Mesenteric fat pad (tissue), 1 donor: ENCODE results near the gene RRP1B. TPM values are rescaled to one million over a fixed set of nuclear protein-coding genes. Genes with fewer than 3 reads are reported as not detected.

Experiments
- DNase-seq: peaks from one replicate; pipeline ENCODE4 v3.0.0-alpha.2; 2020; ENCODE audit warnings: low spot score
- total RNA-seq: library from RNA; stranded (reverse); fragmentation: NEBNext Ultra II Directional; extraction: Animal tissue kit (Norgen Biotek cat#: 25700); gene quantifications from one replicate; pipeline ENCODE4 v1.2.1, GENCODE V29; 2021
- donor health status: DM: yes; HTN: yes; CAD: no.

Gene RRP1B
- total RNA-seq, 1 donor from 2014 or later = 24.3 TPM

DNA sequence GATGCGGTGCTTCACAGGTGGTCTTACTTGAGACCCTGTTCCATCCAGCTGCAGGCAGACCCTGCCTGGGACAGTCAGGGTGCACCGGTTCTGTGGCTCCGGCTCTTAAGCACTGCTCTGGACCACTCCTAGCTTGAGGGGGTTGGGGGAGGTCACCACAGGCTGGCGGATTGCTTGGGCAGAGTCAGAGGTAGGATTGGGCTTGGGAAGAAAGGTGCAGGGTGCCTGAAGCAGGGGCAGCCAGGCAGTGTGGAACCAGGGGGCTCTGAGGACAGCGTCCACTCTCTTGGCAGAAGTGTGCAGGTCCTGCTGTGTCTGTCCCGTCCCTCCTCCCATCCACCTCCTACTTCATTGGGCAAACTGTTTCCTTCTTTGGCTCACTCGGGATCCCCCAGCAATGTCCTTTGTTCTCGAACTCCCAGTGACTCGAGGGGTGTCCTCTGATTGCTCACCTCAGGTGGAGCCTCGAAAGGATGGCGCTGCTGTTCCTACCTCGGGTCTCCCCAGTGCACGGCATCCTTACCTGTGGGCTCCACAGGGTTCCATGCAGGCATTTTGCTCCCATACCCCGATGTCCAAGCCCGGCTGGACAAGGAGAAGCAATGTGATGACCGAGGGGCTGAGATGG lies 61.3 kb downstream of the RRP1B start:
- no peak for DNase-seq

DNA sequence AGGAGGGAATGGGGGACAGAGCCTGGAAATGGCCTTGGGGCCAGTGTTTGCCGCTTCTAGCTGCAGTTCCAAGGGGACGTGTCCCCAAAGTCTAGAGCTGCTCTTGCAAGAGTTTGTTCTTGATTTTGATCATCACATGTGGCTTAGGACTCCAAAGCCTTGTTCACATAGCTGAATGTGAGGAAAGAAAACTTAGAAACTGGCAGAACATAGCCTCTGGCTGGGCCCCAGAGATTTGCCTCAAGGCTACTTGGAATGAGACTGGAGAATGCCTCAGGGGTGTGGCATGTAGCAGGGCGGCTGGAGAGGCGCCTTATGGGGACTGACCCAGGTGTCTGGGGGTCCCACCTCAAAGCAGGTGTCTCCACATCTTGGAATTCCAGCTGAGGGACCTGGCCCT lies 61.8 kb downstream of the RRP1B start:
- DNase-seq = no peak

DNA sequence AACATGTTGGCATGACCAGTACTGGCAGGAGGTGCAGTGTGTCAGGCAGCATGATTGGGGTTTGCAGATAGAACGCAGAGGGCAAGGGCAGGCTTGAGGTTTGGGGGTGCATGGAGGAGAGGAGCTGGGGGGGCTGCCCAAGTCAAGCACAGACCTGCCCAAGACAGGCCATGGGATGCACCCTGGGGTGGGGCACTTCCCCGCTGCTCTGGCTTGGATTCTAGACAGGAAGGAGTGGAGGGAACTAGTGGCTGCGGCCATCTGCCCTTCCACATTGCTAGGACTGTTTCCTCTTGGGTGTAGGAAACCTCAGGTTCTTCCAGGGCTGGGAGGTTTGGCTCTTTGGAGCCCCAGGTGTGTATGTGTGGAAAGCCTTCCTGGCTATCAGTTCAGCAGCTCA lies 62.6 kb downstream of the RRP1B start:
- no peak for DNase-seq

DNA sequence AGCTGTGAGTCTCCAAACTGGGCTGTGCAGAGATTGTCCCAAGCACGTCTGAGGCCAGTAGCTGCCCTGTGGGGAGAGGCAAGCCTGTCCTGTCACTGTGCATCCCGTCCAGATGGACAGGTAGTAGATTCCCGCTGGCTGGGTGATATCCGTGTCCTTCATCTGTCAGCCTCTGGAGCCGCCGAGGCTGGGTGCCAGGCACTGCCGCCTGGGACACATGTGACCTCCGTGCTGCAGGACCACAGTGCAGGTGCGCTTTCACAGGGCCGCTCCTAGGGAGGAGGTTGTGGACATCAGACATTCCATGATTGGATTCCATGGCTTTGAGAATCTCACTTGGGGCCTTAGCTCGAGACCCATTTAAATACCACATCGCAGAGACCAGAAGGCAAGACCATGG lies 64.3 kb downstream of the RRP1B start:
- no peak for DNase-seq

DNA sequence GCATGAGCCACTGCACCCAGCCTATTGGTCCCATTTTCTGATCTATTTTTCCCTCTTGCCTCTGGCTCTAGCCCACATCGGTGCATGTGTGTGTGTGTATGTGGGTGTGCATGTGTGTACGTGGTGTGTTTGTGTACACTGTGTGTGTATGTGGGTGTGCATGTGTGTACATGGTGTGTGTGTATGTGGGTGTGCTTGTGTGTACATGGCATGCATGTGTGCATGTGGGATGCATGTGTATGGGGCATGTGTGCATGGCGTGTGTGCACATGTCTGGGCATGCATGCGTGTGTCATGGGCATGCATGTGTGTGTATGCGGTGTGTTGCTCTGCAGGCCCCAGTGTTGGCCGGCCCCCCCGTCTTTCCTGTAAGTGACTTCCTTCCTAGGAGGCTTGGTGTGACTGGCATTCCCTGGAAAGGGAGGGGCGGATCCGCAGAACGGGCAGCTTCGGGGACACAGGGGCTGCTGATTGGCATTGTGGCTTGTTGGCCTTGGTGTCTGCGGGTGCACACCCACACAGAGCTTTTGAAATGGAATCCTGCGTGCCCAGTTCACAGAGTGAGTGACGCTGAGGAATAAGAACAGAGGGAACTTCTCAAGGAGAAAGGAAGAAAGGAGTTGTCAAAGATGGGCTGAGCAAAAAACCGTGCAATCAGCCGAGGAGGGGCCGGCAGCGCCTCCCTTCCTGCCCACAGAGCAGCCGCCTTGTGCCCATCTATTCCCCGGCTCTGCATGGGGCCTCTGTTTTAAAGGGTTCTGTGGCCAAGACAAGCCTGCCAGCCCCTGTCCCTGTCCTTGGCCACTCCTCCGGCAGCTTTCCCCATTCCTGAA lies 67.5 kb downstream of the RRP1B start:
- DNase-seq = no peak

DNA sequence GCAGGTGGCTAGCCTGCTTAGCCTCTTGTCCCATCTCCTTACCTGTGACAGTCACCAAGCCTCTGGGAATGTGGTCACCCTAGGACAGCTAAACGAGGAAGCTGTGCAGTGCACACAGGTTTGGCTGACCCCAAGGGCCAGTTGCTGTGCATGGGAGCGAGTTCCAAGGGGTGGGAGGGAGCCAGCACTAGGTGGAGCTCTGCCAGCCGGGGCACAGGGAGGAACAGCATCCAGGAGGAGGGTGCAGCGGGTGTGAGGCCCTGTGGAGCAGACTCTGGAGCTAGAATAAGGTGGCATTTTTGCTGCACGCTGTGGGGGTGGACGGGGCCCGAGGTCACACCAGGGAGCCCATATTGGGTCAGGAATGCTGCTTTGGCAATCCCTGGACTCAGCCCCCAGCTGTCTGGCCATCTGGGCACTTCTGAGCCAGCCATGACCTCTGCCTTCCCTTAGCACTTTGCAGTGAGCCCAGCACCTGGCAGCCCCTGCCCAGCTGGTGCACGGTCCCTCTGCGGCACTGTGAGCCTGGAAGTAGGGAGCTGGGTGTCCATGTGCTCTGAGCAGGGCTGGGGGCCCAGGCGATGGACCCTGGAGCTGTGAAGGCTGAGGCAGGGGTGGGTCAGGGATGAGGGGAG lies 68.3 kb downstream of the RRP1B start:
- DNase-seq = no peak

DNA sequence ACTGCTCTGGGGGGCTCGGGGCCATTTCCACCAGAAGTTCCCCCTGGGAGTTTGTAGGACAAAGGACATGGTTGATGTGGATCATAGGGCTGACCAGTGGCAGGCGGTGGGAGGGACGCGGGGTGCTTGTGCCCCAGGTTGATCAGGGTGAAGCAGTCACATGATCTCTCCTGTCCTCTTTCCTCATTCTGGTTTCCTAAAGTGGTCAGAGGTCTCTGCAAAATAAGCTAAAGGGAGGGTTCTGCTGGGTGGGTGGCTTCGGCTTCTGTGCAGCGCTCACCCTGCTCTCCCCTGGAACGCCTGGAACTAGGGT lies 68.8 kb downstream of the RRP1B start:
- DNase-seq = no peak

DNA sequence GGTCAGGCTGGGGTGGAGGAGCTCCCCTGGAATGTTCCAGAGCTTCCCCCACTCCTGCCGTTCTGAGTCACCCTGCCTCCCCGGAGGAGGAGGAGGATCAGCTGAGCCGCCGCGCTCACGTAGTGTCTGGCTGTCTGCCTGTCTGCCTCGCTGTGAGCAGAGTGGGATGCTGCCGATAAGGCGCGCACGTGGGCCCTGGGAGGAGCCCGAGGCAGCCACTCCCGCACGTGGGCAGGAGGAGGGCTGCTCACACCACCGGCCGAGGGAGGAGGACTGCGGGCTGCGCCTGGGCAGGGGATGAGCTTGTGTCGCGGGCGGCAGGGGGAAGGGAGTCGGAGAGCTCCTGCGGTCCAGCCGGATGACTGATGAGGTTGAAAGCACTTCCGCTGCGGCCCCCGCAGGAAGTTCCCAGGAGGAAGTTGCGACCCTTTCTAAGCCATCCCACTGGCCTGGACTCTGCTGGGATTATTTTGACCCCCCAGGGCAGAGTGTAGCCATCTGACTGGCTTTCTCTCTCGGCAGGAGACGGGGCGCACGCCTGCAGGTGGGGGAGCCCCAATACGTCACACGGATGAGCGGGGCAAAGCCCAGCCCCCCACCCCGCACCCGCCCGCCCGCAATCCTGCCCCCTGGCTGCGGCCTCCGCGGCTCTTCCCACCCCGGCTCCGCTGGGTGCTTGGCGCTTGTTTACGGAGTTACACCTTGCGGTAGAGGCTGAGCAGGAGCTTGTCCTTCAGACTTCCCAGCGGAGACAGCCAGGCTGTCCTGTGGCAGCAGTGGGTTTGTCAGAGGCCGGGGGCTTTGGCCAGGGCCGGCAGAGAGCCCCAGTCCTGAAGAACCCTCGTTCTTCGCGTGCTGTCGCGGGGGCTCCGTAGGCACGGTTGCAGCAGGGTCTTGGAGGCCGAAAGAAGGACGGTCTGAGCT lies 69.4 kb downstream of the RRP1B start:
- peak; percentile 96 for DNase-seq

DNA sequence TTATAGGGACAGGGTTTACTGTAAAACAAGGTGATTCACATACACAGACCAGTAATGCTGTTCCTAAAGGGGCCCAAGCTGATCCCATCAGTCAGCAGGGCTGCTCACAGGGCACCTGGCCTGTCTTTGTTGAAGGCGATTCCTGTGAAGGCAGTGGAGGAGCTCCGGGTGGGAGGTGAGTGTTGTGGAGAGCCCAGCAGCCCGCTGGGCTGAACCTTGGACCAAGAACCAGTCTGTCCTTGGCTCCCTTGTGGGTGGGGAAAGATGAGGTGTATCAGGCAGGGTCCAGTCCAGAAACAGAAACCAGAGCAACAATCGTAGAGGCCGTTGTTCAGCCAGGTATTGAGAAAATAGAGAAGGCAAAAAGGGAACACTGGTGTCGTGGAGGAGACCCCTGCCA lies 72.1 kb downstream of the RRP1B start:
- DNase-seq = no peak

DNA sequence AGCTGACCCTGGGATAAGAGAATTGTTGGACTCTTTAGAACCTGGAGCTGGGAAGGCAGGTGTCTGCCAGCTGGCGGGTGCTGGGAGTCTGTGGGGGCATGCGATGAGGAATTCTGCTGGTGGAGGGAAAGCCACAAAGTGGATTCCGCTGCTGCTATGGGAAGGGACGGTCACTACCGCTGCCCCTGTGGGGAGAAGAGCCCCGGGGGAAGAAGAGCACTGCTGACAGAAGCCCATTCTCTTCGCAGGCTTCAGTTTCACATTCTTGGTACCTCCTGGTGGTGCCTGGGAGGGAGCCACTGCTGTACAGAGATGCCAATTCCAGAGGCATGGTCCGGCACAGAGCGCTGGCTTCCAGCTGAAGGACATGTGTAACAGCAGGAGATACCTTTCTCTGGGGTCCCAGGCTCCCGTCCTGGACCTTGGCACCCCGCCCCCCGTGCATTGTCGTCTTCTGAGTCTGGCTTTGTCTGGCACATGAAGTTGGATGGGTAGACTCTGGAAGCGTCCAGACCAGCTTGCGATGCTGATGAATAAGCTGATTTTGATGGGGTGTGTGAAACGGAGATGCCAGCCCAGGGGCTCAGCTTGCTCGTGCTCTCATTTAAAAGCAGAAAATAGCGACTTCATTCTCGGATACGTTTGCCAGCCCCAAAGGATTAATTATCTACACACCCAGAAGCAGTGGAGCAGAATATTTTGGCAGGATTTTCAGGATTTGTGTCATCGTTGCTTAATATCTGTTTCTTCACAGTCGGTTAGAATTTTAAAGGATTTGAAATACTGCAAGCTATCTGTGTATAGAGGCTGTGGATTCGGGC lies 72.7 kb downstream of the RRP1B start:
- DNase-seq = no peak

DNA sequence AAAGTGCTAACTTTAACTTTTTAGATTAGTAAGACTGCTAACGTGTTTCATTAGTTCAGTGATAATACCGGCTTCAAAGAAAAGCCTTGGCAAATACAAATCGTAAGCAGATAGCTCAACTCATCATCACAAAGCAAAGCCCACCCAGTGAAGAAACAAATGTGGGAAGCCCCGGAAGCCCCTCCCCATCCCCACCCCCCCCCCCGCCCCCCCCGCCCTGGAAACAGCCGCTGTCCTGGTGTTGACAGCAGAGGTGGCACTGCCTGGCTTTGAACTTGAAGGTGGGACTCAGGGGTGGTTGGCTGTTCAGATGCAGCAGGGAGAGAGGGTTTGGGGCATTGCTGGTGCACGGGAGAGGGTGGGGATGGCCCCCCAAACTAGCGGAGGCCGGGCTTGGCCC lies 73.7 kb downstream of the RRP1B start:
- no peak for DNase-seq

DNA sequence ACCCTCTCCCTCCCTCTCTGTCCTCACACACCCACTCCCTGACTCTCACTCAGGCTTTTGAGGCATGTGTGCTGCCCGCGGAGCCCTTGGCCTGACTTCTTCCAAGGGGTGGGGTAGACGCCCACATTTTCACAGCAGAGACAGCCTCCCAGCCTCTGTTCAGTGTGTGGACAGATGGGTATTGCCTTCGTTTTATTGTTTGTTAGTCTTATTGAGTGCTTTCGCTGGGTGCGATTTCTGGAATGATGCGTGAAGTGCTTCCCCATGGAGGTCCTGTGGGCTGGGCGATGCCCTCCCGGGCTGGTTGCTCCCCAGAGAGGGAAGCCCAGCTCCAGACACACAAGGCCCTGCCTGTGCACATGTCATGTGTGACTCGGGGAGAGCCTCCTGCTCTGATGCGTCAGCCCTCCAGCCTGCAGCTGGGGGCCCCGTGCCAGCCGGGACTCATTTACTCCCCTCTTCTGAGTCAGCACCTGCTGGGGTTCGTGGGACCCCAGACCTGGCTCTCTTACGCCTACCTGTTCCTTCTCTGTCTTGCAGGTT lies 74.2 kb downstream of the RRP1B start:
- DNase-seq = no peak

DNA sequence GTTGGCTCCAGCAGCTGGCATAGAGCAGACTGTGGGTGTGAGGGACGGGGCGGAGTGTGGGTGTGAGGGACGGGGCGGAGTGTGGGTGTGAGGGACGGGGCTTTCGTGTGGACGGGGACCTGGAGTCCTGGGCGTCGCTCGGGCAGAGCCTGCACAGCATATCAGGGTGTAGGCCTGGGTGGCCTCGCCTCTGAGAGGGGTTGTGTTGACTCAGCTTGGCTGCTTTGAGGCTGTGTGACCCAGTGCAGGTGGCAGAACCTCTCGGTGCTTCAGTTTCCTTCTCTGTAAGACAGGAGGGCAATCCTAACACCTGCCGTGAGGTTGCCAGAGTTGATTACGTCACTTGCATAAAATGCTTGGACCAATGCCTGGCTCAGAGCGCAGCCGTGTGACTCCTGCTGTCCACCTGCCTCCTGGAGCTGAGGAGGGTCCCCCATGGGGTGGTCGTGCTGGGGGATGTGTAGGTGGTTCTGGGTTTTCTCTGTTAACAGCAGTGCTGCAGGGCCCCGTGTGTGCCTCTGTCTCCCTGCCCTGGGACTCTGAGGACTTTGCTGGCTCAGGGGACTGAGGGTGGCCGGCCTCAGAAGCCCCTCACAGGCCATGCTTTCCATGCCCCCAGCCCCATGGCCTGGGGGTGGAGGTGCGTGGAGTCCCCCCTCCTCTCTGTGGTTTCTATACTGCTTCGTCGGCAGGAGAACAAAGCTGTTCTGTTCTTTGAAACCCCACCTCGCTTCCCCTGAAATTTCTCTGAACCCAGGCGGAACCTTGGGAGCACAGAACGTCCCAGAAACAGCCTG lies 75.0 kb downstream of the RRP1B start:
- DNase-seq = no peak

DNA sequence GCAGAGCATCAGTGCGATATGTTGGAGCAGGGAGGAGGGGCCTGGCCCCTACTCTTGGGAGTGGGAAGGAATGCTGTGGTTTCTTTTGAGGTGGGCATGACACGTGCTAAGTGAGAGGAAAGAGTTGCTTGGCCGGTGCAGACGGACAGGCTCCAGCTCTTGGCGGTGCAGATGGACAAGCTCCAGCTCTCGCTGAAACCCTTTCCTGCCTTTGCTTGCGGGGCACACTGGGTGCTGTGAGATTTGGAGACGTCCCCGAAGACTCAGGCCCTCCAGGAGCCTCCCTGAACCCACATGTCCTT lies 75.5 kb downstream of the RRP1B start:
- DNase-seq = no peak

DNA sequence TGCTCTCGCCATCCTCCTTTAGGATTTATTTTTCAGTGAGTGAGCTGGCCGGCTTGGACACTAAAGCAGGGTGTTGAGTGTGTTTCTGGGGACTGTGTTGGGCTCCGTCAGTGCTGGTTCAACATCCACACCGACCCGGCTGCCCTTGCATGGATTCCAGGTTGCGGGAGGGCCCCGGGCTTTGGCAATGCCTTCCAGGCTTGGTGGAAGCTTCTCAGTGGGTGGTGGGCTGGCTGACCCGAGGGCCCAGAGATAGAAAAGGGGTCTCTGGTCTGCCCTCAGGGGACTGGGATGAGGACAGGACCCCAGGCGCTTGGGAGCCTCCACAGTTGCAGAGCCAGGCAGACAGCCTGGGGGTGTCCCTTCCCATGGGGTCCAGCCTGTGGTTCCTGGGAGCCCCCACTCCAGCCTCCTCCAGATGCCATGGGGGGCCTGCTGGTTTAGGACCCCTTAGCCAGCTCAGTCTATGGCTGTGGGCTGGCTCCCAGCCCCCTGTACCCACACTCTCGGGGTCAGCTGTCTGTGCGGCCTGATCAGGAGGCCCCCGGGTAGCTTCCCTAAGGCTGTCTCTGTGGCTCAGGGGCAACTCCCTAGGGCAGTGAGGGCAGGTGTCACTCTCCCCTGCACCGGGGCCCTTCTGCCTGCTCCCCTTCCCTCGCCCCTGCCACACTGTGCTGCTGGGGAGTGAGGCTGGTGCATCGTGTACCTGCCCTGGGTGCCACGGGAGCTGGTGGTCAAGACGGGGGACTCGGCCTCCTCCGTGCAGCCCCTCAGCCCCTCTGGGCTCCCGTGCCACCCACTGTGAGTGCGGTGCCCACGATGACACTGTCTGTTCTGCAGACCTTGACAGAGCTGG lies 76.1 kb downstream of the RRP1B start:
- DNase-seq = no peak

DNA sequence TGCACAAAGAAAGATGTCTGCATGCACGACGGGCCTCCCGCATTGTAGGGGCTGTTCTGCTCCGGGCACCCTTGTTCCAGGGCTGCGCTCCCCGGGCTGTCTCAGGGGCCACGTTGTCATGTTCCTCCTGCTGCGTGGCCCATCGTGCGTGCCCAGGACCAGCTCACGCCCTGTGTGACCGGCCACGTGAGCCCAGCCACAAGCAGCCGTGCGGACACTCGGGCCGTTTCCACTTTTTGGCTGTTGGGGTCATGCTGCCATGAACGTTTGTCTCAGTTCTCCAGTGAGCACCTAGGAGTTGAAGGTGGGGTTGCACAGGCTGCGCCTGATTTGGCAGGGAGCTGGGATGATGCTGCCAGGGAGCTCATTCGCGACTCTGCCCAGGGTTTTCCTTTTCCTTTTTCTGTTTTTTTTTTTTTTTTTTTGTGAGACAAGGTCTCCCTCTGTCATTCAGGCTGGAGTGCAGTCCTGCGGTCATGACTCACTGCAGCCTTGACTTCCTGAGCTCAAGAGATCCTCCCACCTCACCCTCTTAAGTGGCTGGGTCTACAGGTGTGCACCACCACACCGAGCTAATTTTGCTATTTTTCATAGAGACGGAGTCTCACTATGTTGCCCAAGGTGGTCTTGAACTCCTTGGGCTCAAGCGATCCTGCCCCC lies 77.0 kb downstream of the RRP1B start:
- DNase-seq = no peak

DNA sequence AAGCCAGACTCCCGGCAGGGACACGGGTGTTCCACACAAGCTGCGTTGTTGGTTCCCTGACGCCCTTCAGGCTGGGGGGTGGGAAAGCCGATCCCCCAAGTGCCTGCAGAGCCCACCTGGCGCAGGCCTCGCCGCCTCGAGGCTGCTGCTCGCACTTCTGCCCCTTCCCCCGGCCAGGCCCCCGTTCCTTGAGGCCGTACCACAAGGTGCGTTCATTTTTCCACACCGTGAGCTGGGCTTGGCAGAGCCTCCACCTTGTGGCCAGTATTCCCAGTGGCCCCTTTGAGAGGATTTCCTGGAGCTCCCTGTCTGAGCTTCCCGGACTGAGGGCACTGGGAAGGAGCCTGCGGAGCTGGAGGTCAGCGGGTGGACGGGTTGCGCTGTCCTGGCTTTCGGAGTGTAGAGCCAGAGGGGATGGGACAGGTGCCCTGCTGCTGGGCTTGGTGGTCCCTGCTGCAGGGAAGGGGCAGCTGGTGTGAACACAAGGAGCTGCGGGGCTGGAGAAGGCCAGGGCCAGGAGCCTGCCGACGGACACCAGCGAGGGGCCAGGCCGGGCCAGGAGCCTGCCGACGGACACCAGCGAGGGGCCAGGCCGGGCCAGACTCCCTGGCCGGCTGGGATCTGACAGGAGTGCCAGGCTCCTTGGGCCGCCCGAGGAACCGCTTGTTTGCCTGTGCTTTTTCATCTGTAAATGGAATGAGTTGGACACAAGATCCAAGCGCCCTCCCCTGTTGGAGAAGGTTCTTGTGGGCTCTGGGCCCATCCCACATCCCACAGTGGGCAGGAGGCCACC lies 78.0 kb downstream of the RRP1B start:
- no peak for DNase-seq
